HG03575 (cell line): Measurements from ENCODE around the gene LSM5.
"Not testable (repeated sequence)": the region's sequence is repeated elsewhere in the genome, so short reads cannot be mapped to it uniquely, and the experiment has no call there.

Experiments used
- ATAC-seq: cut with Tn5 transposase; IDR thresholded peaks from one replicate; pipeline ENCODE4 v1.9.1; 2021; ENCODE audit not compliant: unreplicated experiment, insufficient number of reproducible peaks, low FRiP score; ENCODE audit errors: extremely low read depth

The LSM5 gene

GRCh38 chr7:32470004-32470403 lies 20.2 kb downstream of the LSM5 start:
- not testable (repeated sequence) for ATAC-seq

GRCh38 chr7:32464641-32465416 lies 25.4 kb downstream of the LSM5 start:
- not testable (repeated sequence) for ATAC-seq

GRCh38 chr7:32462977-32463376 lies 27.2 kb downstream of the LSM5 start:
- no peak for ATAC-seq

GRCh38 chr7:32462451-32462850 lies 27.7 kb downstream of the LSM5 start:
- ATAC-seq, result no peak

- no peak for ATAC-seq
Measured at GRCh38 chr7:32461484-32461883, 28.7 kb downstream of the LSM5 start.

GRCh38 chr7:32459788-32460187 lies 30.4 kb downstream of the LSM5 start:
- ATAC-seq, result no peak

GRCh38 chr7:32458025-32458424 lies 32.2 kb downstream of the LSM5 start:
- ATAC-seq, result no peak

- ATAC-seq, result no peak
Measured at GRCh38 chr7:32453341-32454011, 36.7 kb downstream of the LSM5 start.

GRCh38 chr7:32447218-32447617 lies 43.0 kb downstream of the LSM5 start:
- no peak for ATAC-seq

GRCh38 chr7:32436146-32436928 lies 53.8 kb downstream of the LSM5 start:
- no peak for ATAC-seq
